Kidney glomerular epithelial cell (primary cell): Measurements from ENCODE around the gene LDLRAD4.

Experiments used
- DNase-seq: peaks from one replicate; lab custom pipeline; 2025; lab: John Stamatoyannopoulos, UW

Gene LDLRAD4

DNA sequence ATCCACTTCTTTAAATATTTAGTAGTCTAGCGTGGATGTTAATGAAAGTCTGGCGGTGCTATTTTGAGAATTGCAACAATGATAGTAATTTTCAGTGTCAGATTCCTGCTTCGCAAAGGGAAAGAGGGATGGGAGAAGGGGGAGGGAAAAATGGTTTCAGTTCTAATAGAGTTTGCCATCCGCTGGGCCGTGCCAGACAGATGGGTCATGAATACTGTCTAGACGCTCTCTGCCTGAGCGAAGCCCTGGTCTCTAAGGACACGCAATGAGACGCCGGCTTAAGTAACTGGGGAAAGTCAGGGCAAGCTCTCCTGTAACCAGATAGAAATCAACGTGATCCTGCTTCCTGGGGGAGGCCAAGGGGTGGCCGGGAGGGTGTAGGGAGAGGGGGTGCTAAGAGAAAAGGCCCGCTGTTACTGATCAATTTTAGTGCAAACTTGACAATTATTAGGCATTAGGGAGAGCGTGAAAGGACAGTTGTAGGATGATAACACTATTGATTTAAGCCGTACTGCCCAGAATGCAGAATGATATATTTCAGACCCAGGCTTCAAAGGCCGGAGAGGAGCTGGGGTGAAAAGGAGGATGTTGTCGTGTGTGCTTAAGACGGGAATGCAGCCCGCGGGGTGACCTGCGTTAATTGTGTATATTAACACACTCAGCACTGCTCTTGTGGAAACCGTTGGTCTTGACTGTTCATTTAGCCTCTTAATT, 229.2 kb downstream of the LDLRAD4 start:
- DNase-seq: peak; percentile 80

DNA sequence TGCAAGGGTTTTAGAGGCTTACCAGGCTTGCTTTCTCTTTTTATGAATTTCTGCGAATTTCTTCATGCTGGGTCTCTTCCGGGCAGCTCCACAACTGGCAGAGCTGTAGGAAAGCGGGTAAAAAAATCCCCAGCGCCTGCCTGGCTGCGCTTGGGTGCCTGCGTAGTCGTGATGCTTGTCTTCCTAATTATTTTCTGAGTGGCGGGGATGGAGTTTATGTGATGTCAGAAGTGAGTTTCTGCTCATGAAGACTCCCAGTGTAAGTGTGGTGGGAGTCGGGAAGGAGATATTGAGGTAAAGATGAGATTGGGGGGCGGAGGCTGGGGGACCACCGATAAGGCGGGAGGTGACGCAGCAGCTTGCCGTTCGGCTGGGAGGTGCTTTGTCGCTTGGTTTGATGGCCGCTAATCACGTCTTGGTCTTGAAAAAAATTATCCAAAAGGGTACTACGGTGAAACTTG, 229.8 kb downstream of the LDLRAD4 start:
- no peak for DNase-seq

DNA sequence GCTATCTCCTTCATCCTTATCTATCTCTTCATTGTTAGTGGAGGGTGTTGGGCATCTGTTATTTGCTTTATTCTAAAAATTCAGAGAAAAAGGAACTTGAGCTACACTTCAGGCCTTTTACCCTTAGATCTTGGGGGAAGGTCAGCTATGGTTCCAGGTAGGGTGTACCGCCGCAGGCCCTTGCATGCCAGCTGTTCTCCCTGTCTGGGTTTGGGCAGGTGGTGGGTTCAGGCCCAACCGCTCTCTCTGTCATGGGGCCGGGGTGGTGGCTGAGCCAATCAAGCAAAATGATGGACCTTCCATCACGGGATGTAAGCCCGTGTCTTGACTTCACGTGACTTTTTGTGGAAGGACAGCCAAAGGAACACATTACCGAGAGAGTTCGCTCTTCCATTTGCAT, 231.1 kb downstream of the LDLRAD4 start:
- no peak for DNase-seq

DNA sequence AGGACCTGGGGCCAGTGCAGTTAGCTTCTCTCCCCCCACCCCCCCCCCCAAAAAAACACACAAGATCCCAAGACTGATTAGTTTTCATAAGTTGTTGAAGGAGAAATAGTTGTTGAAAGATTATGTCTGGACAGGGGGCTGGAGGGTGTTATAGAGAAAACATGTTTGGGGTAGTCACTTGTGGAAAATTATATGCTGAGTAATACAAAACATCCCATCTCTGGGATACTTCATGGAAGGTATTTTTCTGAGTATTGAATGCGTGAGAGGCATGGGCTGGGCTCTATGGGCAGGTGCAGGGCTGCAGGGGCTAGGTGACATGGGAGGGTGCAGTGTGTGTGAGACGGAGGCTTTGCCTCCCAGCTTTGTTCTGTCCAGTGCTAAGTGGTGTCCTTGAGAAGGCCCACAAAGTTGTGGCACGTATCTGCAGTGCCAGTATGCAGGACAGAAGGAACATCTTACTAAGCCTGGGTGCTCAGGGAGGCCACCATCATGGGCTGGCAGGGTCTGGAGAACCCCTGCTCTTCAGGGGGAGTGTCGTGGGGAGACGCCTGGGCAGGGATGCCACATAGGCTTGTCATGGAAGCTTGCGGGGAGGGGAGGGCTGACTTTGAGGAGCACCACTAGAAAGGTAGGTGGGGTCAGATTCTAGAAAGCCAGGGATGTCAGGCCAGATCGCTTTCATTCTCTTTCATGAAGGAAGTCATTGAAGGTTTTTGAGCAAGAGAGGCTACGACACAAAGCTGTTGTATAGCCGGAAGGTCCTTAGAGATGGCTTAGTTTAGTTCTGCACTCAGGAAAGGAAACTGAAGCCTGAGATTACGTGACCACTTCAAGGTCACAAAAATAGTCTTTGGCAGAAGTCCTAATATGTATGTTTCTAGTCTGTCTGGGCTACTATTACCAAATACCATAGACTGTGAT, 232.0 kb downstream of the LDLRAD4 start:
- no peak for DNase-seq

- DNase-seq: no peak
These were observed 232.6 kb downstream of the LDLRAD4 start for GRCh38 chr18:13451213-13451540.

GRCh38 chr18:13451661-13452387, 233.3 kb downstream of the LDLRAD4 start:
- no peak for DNase-seq

DNA sequence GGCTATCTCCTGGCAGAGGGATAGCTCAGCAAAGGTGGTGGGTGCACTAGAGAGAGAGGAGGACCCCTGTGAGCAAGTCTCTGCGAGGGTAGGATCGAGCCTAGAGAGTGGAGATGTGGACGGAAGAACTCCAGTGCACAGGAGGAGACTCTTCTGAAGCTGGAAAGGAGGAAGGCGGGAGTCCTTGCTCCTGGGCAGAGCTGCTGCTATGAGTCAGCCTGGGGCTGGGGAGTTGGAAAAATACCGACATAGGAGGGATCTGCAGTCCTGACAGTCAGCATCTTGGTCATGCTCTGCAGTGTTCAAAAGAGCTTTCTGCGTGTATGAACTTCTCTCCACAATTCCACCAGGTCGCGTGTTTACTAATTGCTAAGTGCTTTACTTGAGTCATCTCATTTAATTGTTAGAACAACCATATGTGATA, 233.8 kb downstream of the LDLRAD4 start:
- DNase-seq: peak; percentile 62

DNA sequence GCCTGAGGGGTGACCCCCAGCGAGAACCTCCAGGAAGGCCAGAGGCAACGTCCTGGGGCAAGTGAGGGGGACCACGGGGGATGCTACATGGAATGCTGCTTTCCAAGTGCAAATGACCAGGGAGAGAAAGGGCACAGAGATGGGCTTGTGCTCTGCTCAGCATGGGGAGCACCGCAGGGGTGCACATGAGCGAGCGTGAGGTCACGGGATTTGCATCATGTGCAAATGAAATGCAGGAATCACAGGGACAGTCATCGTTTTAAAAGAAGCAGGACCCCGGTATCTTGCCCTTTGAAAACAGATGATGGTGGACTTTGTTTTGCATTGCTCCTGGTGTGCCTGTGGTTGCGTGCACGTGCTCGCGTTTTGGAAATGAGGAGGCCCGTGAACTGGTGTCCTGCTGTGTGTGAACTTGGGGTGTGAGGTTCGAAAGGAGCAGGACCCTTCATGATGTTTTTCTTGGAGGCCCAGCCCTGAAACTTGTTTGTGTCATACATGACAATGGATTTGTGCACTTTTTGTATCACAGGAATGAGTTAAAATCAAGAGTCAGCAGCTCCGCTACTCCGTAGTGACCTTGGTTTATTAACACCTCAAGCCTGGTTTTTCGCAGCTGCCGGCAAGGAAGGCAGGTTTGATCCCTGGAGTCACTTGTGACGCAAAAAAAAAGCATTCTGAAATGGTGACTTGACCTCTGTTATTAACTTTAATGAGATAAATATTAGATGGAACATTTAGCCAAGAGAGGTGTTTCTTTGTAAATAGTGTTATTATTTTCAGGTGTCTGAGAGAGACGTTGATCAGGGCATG, 234.5 kb downstream of the LDLRAD4 start:
- DNase-seq: no peak

DNA sequence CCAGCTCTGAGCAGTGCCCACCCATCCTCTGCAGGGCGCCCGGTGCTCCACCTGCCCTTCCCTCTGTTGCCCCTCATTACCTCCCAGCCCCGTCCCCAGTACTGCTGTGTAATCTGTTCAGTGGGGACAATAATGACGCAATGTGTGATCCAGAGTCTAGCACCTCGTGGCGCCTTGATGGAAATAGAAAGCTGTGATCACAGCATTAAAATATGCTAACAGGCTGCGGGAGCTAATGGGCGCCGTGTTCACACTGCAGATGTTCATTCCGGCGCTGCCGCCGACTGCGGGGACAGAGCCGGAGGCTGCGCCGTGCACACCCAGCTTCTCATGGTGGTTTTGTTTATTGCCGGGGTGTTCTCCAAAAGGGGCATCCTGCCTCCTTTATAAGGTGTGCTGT, 235.2 kb downstream of the LDLRAD4 start:
- no peak for DNase-seq

- no peak for DNase-seq
These were observed 236.0 kb downstream of the LDLRAD4 start for GRCh38 chr18:13454363-13455150.

DNA sequence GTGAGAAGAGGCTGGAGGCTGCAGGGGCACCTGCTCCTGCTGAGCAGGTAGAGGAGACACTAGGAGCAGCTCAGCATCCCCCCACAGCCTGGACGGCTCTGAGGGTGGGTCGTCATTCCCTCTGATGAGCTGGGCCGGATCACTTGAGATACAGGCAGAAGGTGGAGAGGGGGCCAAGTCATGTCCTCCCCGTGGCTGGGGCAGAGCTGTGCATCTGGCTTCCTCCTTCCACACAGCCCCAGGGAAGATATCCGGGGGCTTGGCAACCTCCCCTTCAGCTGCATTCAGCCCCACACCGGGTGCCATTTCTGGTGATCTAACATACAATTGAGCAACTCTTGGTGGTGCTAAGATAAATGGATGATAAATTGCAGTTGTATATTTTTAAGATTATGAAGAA, 236.9 kb downstream of the LDLRAD4 start:
- no peak for DNase-seq

DNA sequence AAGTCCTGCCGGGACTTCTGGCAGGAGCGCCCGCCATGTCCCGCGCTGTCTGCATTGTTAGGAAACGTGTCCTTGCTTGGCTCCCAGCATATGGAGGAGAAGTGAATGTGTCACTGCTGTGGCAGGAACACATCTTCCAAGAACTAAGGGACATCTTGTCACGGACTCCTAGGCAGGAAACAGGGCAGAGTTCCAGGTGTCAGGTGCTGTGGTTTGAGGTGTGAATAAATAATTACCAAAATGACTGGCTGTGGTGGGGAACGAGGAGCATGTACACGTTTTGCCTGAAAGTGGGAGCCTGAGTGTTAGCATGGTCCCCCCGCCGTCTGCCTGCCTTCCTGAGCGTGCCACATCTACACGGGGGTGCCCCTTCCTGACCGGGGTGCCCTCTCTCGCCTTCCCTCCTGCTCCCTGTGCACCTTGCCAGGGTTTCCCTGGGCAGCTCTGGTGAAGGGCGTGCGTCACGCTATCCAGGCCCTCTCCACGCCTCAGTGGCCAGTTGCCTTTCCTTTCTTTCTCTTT, 237.5 kb downstream of the LDLRAD4 start:
- peak; percentile 45 for DNase-seq

- DNase-seq: no peak
These were observed 238.2 kb downstream of the LDLRAD4 start for GRCh38 chr18:13456736-13457271.

- DNase-seq: no peak
These were observed 238.8 kb downstream of the LDLRAD4 start for GRCh38 chr18:13457327-13457726.

- DNase-seq: no peak
These were observed 242.4 kb downstream of the LDLRAD4 start for GRCh38 chr18:13460946-13461345.

GRCh38 chr18:13461469-13461868, 242.9 kb downstream of the LDLRAD4 start:
- DNase-seq: no peak

DNA sequence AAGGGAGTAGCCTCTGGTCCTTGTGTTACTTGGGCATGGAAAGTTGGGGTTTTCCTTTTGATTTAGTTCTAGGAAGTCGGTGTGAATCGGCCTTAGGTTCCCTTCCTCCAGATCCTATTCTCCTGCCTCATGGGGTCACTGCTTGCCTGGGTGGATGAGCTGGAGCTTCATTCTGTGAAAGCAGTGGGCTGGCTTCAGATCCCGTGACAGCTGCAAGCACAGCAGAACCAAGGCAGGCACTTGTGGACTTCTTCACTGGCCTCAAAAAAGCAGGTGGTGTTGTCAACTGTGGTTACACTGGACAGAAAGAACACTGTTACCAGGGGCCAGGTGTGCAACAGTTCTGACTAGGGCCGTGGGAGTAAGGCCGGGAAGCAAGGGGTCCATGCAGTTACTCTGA, 243.4 kb downstream of the LDLRAD4 start:
- no peak for DNase-seq

DNA sequence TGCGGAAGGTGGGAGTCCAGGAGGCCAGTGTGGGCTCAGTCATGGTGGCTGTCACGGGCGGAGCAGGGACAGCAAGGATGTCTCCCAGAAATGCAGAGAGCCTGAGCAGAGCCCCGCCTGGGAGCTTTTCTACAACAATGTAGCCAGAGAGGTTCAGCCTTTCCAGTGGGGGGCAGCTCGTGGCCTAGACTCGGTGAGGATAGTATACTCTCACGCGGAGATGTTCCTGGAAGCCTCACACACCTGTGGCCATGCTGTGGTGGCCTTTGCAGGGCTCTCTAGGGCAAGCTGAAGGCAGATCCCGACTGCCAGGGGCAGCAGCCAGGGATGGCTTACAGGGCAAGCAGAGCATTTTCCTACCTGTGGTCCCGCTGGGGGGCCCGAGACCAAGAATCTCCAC, 244.1 kb downstream of the LDLRAD4 start:
- DNase-seq: no peak

- no peak for DNase-seq
These were observed 245.1 kb downstream of the LDLRAD4 start for GRCh38 chr18:13463526-13464210.
